ENCODE measurements around the gene PPP1R8.

Gene PPP1R8

GRCh38 chr1:27858949-27859576 lies 28.5 kb downstream of the PPP1R8 start:
- CTCF ChIA-PET, result no interaction called here
- no peak for DNase-seq (ENCODE audit: extremely low spot score)
- TF ChIP-seq PKNOX1 (IDR thresholded peaks at IDR 0.05), result no peak
- TF ChIP-seq FOXA1 (IDR thresholded peaks at IDR 0.05), result no peak
- no peak for TF ChIP-seq FOXK2 (IDR thresholded peaks at IDR 0.05)
- TF ChIP-seq BHLHE40 (IDR thresholded peaks at IDR 0.05; ENCODE audit: borderline replicate concordance), result no peak
- TF ChIP-seq LEF1 (IDR thresholded peaks at IDR 0.05; ENCODE audit: borderline replicate concordance), result no peak
- TF ChIP-seq ARNT (IDR thresholded peaks at IDR 0.05), result no peak
- POLR2A ChIA-PET, result no interaction called here

GRCh38 chr1:27861436-27861835 lies 30.9 kb downstream of the PPP1R8 start:
- CTCF ChIA-PET, result no interaction called here
- TF ChIP-seq NFRKB (IDR thresholded peaks at IDR 0.05) (no peak), FOXA1 (IDR thresholded peaks at IDR 0.05) (no peak), L3MBTL2 (conservative IDR thresholded peaks at IDR 0.05) (no peak), HDGF (IDR thresholded peaks at IDR 0.05; ENCODE audit: borderline replicate concordance) (no peak), SP1 (IDR thresholded peaks at IDR 0.05) (no peak), FOXK2 (IDR thresholded peaks at IDR 0.05) (no peak)
- POLR2A ChIA-PET, result no interaction called here
- DNase-seq (ENCODE audit: extremely low spot score), result no peak

GRCh38 chr1:27862004-27862403 lies 31.4 kb downstream of the PPP1R8 start:
- no peak for DNase-seq (ENCODE audit: extremely low spot score)
- ChIA-PET POLR2A (no interaction called here), CTCF (no interaction called here)
- TF ChIP-seq ARNT (IDR thresholded peaks at IDR 0.05), result no peak

GRCh38 chr1:27862671-27863537 lies 32.3 kb downstream of the PPP1R8 start:
- no peak for DNase-seq (ENCODE audit: extremely low spot score)
- TF ChIP-seq HDGF (IDR thresholded peaks at IDR 0.05; ENCODE audit: borderline replicate concordance), result 0 out of 2 replicates have a peak, but pooled peaks have one; percentile 19
- TF ChIP-seq TARDBP (IDR thresholded peaks at IDR 0.05), result no peak
- POLR2A ChIA-PET, result no interaction called here
- CTCF ChIA-PET, result no interaction called here

- no peak for DNase-seq (ENCODE audit: extremely low spot score)
- no peak for TF ChIP-seq SUZ12 (IDR thresholded peaks at IDR 0.05)
- no peak for TF ChIP-seq ARNT (IDR thresholded peaks at IDR 0.05)
- TF ChIP-seq PKNOX1 (IDR thresholded peaks at IDR 0.05), result no peak
- no peak for TF ChIP-seq ELF4 (IDR thresholded peaks at IDR 0.05)
- no peak for TF ChIP-seq LEF1 (IDR thresholded peaks at IDR 0.05; ENCODE audit: borderline replicate concordance)
- TF ChIP-seq FOXK2 (IDR thresholded peaks at IDR 0.05), result no peak
- CTCF ChIA-PET, result no interaction called here
- POLR2A ChIA-PET, result no interaction called here
These were observed 32.9 kb downstream of the PPP1R8 start for GRCh38 chr1:27863538-27863915.

- CTCF ChIA-PET, result no interaction called here
- DNase-seq (ENCODE audit: extremely low spot score), result no peak
- POLR2A ChIA-PET, result no interaction called here
- TF ChIP-seq ARNT (IDR thresholded peaks at IDR 0.05) (no peak), FOXK2 (IDR thresholded peaks at IDR 0.05) (no peak), L3MBTL2 (conservative IDR thresholded peaks at IDR 0.05) (no peak), TARDBP (IDR thresholded peaks at IDR 0.05) (no peak), ZNF384 (IDR thresholded peaks at IDR 0.05) (no peak), SUZ12 (IDR thresholded peaks at IDR 0.05) (no peak), FOXA1 (IDR thresholded peaks at IDR 0.05) (no peak), ELF4 (IDR thresholded peaks at IDR 0.05) (no peak), BHLHE40 (IDR thresholded peaks at IDR 0.05; ENCODE audit: borderline replicate concordance) (no peak), LEF1 (IDR thresholded peaks at IDR 0.05; ENCODE audit: borderline replicate concordance) (no peak), SP1 (IDR thresholded peaks at IDR 0.05) (no peak), NFRKB (IDR thresholded peaks at IDR 0.05) (no peak), FOXM1 (IDR thresholded peaks at IDR 0.05; ENCODE audit: borderline replicate concordance) (no peak)
These were observed 33.8 kb downstream of the PPP1R8 start for GRCh38 chr1:27864264-27864895.

GRCh38 chr1:27865821-27866220 lies 35.2 kb downstream of the PPP1R8 start:
- no peak for DNase-seq (ENCODE audit: extremely low spot score)
- TF ChIP-seq ARNT (IDR thresholded peaks at IDR 0.05) (no peak), BHLHE40 (IDR thresholded peaks at IDR 0.05; ENCODE audit: borderline replicate concordance) (no peak), LEF1 (IDR thresholded peaks at IDR 0.05; ENCODE audit: borderline replicate concordance) (no peak), FOXK2 (IDR thresholded peaks at IDR 0.05) (no peak), FOXA1 (IDR thresholded peaks at IDR 0.05) (no peak), ZNF384 (IDR thresholded peaks at IDR 0.05) (no peak), ELF4 (IDR thresholded peaks at IDR 0.05) (no peak), L3MBTL2 (conservative IDR thresholded peaks at IDR 0.05) (no peak), SUZ12 (IDR thresholded peaks at IDR 0.05) (no peak), FOXM1 (IDR thresholded peaks at IDR 0.05; ENCODE audit: borderline replicate concordance) (no peak), NFRKB (IDR thresholded peaks at IDR 0.05) (no peak), TARDBP (IDR thresholded peaks at IDR 0.05) (no peak), HDGF (IDR thresholded peaks at IDR 0.05; ENCODE audit: borderline replicate concordance) (no peak), SP1 (IDR thresholded peaks at IDR 0.05) (no peak), PKNOX1 (IDR thresholded peaks at IDR 0.05) (no peak), CTBP1 (IDR thresholded peaks at IDR 0.05; ENCODE audit: borderline replicate concordance) (no peak)
- ChIA-PET CTCF (no interaction called here), POLR2A (no interaction called here)
